Adipocyte (in vitro differentiated cells): ENCODE results near the gene TIMM22.
"Not testable (repeated sequence)": the region's sequence is repeated elsewhere in the genome, so short reads cannot be mapped to it uniquely, and the experiment has no call there.

ENCODE experiments used
- DNase-seq: peaks from one replicate; pipeline ENCODE4 v3.0.0-alpha.2; 2015; ENCODE audit warnings: low read depth
- H3K27me3 ChIP-seq: replicated peaks from 2 replicates; pipeline ENCODE4 v1.7.0; 2013; ENCODE audit warnings: mild to moderate bottlenecking, low read length, moderate library complexity; ENCODE audit not compliant: control insufficient read depth, insufficient read depth
- H3K36me3 ChIP-seq: 2 replicates; pipeline ENCODE4 v1.7.0; 2013; ENCODE audit warnings: low read length, mild to moderate bottlenecking, moderate library complexity; ENCODE audit not compliant: control insufficient read depth, insufficient read depth, severe bottlenecking
- H3K4me1 ChIP-seq: 2 replicates; pipeline ENCODE4 v1.7.0; 2013; ENCODE audit warnings: mild to moderate bottlenecking, low read length, moderate library complexity; ENCODE audit not compliant: control insufficient read depth, insufficient read depth
- H3K4me3 ChIP-seq: 2 replicates; pipeline ENCODE4 v1.7.0; 2013; ENCODE audit warnings: mild to moderate bottlenecking, low read length, moderate library complexity
- H3K9ac ChIP-seq: 2 replicates; pipeline ENCODE4 v1.7.0; 2013; ENCODE audit warnings: mild to moderate bottlenecking, low read length, moderate library complexity
- H3K9me3 ChIP-seq: 2 replicates; pipeline ENCODE4 v1.7.0; 2013; ENCODE audit warnings: mild to moderate bottlenecking, low read length, moderate library complexity; ENCODE audit not compliant: control insufficient read depth

The TIMM22 gene

GRCh38 chr17:1047177-1047878, 50.4 kb downstream of the TIMM22 start:
- Histone ChIP-seq H3K9me3 (no peaks in the 10 kb centered on the region), H3K4me3 (no peak overlapping the region), H3K36me3 (peaks cover 17% of the 10 kb centered on the region), H3K4me1 (peaks cover 5% of the 10 kb centered on the region), H3K27me3 (no peaks in the 10 kb centered on the region), H3K9ac (no peak overlapping the region)
- DNase-seq = peak; percentile 9

GRCh38 chr17:1047879-1048470, 51.0 kb downstream of the TIMM22 start:
- no peaks in the 10 kb centered on the region for H3K27me3 ChIP-seq
- peaks cover 12% of the 10 kb centered on the region for H3K36me3 ChIP-seq
- H3K9me3 ChIP-seq = no peaks in the 10 kb centered on the region
- H3K4me3 ChIP-seq = no peak overlapping the region
- H3K9ac ChIP-seq = no peak overlapping the region
- peaks cover 5% of the 10 kb centered on the region for H3K4me1 ChIP-seq
- no peak for DNase-seq

DNA sequence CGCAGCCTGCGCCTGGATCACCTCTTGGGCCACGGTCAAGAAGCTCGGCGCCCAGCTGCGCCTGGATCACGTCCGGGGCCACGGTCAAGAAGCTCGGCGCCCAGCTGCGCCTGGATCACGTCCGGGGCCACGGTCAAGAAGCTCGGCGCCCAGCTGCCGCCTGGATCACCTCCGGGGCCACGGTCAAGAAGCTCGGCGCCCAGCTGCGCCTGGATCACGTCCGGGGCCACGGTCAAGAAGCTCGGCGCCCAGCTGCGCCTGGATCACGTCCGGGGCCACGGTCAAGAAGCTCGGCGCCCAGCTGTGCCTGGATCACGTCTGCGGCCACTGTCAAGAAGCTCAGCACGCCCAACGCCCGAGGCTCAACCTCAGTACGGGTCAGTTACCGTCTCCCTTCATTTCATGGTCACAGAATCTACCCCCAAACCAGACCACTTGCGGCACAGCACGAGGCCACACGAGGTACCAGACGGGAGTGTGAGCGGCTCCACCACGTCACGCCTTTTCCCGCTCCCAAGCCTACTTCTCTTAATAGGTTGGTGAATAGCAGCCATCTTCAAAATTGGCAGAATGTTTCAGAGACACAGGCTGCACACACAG, 51.7 kb downstream of the TIMM22 start:
- DNase-seq, H3K4me3 ChIP-seq, H3K9me3 ChIP-seq, H3K4me1 ChIP-seq, H3K9ac ChIP-seq, H3K27me3 ChIP-seq: not testable (repeated sequence)
- H3K36me3 ChIP-seq = peaks cover 16% of the 10 kb centered on the region

GRCh38 chr17:1049446-1050225, 52.7 kb downstream of the TIMM22 start:
- H3K9ac ChIP-seq = no peak overlapping the region
- H3K36me3 ChIP-seq = peaks cover 22% of the 10 kb centered on the region
- H3K9me3 ChIP-seq = no peaks in the 10 kb centered on the region
- H3K4me1 ChIP-seq = no peaks in the 10 kb centered on the region
- no peak overlapping the region for H3K4me3 ChIP-seq
- DNase-seq = no peak
- no peaks in the 10 kb centered on the region for H3K27me3 ChIP-seq

DNA sequence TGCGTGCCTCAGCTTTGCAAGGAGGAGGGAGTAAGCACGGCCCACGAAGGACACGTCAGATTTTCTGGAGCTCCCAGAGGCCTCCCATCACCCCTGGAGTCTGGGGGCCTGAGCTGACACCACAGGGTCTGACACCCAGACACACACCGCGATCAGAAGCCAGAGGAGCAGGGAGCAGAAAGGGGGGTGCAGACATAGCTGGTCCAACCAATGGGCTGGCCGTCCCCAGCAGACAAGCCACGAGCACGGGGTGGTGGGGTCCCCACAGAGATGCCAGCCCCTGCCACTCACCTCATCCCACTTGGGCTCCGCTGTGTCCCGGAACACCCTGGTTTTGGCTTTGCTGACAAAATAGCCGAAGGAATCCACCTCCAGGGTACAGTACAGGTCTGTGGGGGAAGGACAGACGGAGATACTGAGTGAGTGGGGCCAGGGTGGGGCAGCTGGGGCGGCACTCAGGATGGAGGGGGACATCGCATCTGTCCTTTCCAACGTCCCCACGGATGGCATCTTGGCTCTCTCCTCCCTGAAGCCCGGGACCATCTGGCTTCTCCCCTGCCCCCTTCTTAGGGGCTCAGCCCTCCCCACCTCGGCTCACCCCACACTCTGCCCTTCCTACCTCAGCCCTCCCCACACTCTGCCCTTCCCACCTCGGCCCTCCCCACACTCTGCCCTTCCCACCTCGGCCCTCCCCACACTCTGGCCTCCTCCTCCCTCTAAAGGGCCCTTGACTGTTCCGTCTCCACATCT, 53.5 kb downstream of the TIMM22 start:
- peaks cover 26% of the 10 kb centered on the region for H3K36me3 ChIP-seq
- H3K27me3 ChIP-seq = no peaks in the 10 kb centered on the region
- H3K4me3 ChIP-seq = no peak overlapping the region
- no peak for DNase-seq
- no peaks in the 10 kb centered on the region for H3K9me3 ChIP-seq
- H3K9ac ChIP-seq = no peak overlapping the region
- H3K4me1 ChIP-seq = no peaks in the 10 kb centered on the region

- Histone ChIP-seq H3K36me3 (peaks cover 27% of the 10 kb centered on the region), H3K9ac (no peak overlapping the region), H3K9me3 (no peaks in the 10 kb centered on the region), H3K4me1 (peaks cover 3% of the 10 kb centered on the region), H3K4me3 (no peak overlapping the region), H3K27me3 (no peaks in the 10 kb centered on the region)
- DNase-seq = no peak
Observed at GRCh38 chr17:1050996-1051925, 54.3 kb downstream of the TIMM22 start.
